HCT116 (cell line): Measurements from ENCODE around the gene SCN4B. TPM values are rescaled to one million over a fixed set of nuclear protein-coding genes. Genes with fewer than 3 reads are reported as not detected.

ENCODE experiments used
- ATAC-seq: fragments of 200-7000 bp; cut with Tn5 transposase; 2 replicates; pipeline ENCODE4 v1.9.1; 2020; ENCODE audit warnings: mild to moderate bottlenecking, moderate library complexity
- BruUV-seq: library from RNA; stranded (reverse); fragments of 400-500 nt; replicated peaks from 2 replicates; lab custom pipeline; 2021; lab: Mats Ljungman, UMichigan
- CTCF ChIA-PET: fragments of 300-600 bp; sonication (Branson Sonifier 250); formaldehyde crosslinking; loops from one replicate; lab custom pipeline; 2021; ENCODE audit warnings: antibody characterized with exemption; lab: Charles Lee
- POLR2A ChIA-PET: fragments of 300-600, 350-600 bp; sonication (Branson Sonifier 250); formaldehyde crosslinking; loops from one replicate; lab custom pipeline; 2021; ENCODE audit warnings: antibody characterized with exemption; lab: Charles Lee
- RAD21 ChIA-PET, 2 experiments: fragments of 300-600 bp; sonication (Branson Sonifier 250); formaldehyde crosslinking; loops; one replicate each; lab custom pipeline; 2023; ENCODE audit warnings: low total read pairs in 2 of 2; ENCODE audit not compliant: uncharacterized antibody in 2 of 2, unreplicated experiment in 2 of 2, low non-redundant PET in 1 of 2; lab: Charles Lee
- DNase-seq: peaks from one replicate; pipeline ENCODE4 v3.0.0-alpha.2; 2010; ENCODE audit warnings: low read depth, low spot score
- H2AFZ ChIP-seq: fragments of 200-600 bp; shearing (Covaris generic), sonication (generic); 2 replicates; pipeline ENCODE4 v1.6.1; 2017; ENCODE audit warnings: low read depth, mixed run types, mixed read lengths, antibody characterized with exemption, low read length; ENCODE audit not compliant: poor library complexity, severe bottlenecking
- H3K27ac ChIP-seq: 2 replicates; pipeline ENCODE4 v1.5.1; 2012; ENCODE audit warnings: low read depth, low read length
- H3K27me3 ChIP-seq: fragments of 200-600 bp; sonication (generic); 2 replicates; pipeline ENCODE4 v1.6.1; 2016; ENCODE audit warnings: mixed run types, low read length, mixed read lengths; ENCODE audit not compliant: insufficient read depth
- H3K36me3 ChIP-seq, 2 experiments: fragments of 200-500 bp in 1 of 2; fragments of 200-600 bp in 1 of 2; sonication (Bioruptor generic) in 1 of 2; sonication (generic) in 1 of 2; 2 replicates each; pipeline versions ENCODE4 v1.5.1 to v1.6.1; 2014 to 2016; ENCODE audit warnings: low read length in 2 of 2, inconsistent platforms in 1 of 2, mixed read lengths in 1 of 2, mixed run types in 1 of 2; ENCODE audit not compliant: insufficient read depth in 2 of 2, control insufficient read depth in 1 of 2
- H3K4me1 ChIP-seq, 2 experiments: fragments of 200-600 bp in 1 of 2; sonication (generic) in 1 of 2; 2 replicates each; pipeline versions ENCODE4 v1.5.1 to v1.6.1; 2012 to 2017; ENCODE audit warnings: low read length in 2 of 2, inconsistent platforms in 1 of 2, mild to moderate bottlenecking in 1 of 2, mixed read lengths in 1 of 2, mixed run types in 1 of 2, moderate library complexity in 1 of 2; ENCODE audit not compliant: insufficient read depth in 2 of 2, control insufficient read depth in 1 of 2
- H3K4me2 ChIP-seq: fragments of 200-600 bp; sonication (generic); 2 replicates; pipeline ENCODE4 v1.6.1; 2017; ENCODE audit warnings: mixed run types, low read length, mixed read lengths
- H3K4me3 ChIP-seq, 2 experiments: fragments of 200-600 bp in 1 of 2; sonication (generic) in 1 of 2; replicated peaks in 1 of 2; 2 replicates each; pipeline ENCODE4 v1.5.1; 2011 to 2016; ENCODE audit warnings: low read length in 2 of 2, control low read depth in 1 of 2, low read depth in 1 of 2, mild to moderate bottlenecking in 1 of 2, mixed read lengths in 1 of 2, mixed run types in 1 of 2
- H3K79me2 ChIP-seq: fragments of 200-600 bp; sonication (generic); 2 replicates; pipeline ENCODE4 v1.6.1; 2017; ENCODE audit warnings: mild to moderate bottlenecking, mixed run types, low read length, moderate library complexity, mixed read lengths; ENCODE audit not compliant: insufficient read depth
- H3K9ac ChIP-seq: fragments of 200-600 bp; sonication (generic); 2 replicates; pipeline ENCODE4 v1.6.1; 2016; ENCODE audit warnings: low read length, mixed read lengths
- H3K9me2 ChIP-seq: fragments of 200-600 bp; sonication (generic), shearing (Covaris generic); 2 replicates; pipeline ENCODE4 v1.6.1; 2017; ENCODE audit warnings: mixed run types, mild to moderate bottlenecking, moderate library complexity; ENCODE audit not compliant: insufficient read depth
- H3K9me3 ChIP-seq, 2 experiments: fragments of 200-500 bp in 1 of 2; fragments of 200-600 bp in 1 of 2; sonication (Bioruptor generic) in 1 of 2; sonication (generic) in 1 of 2; 2 replicates each; pipeline ENCODE4 v1.6.1; 2014 to 2017; ENCODE audit warnings: low read length in 2 of 2, mixed read lengths in 2 of 2, inconsistent platforms in 1 of 2, low read depth in 1 of 2, mild to moderate bottlenecking in 1 of 2, mixed run types in 1 of 2, moderate library complexity in 1 of 2; ENCODE audit not compliant: control insufficient read depth in 1 of 2, insufficient read depth in 1 of 2
- H4K20me1 ChIP-seq: fragments of 200-600 bp; sonication (generic), shearing (Covaris generic); 2 replicates; pipeline ENCODE4 v1.6.1; 2017; ENCODE audit warnings: mixed run types, mild to moderate bottlenecking, moderate library complexity; ENCODE audit not compliant: insufficient read depth
- CBX3 ChIP-seq: IDR thresholded peaks from 2 replicates; pipeline ENCODE4 v1.6.1; 2012; ENCODE audit warnings: low read depth
- EGR1 ChIP-seq: IDR thresholded peaks from 2 replicates; pipeline ENCODE4 v1.6.1; 2012; ENCODE audit warnings: low read depth
- EZH2 ChIP-seq: fragments of 200-600 bp; sonication (generic); IDR thresholded peaks from 2 replicates; pipeline ENCODE4 v1.6.1; 2017; ENCODE audit warnings: antibody characterized with exemption, mixed run types
- FOSL1 ChIP-seq: IDR thresholded peaks from 2 replicates; pipeline ENCODE4 v1.6.1; 2012; ENCODE audit warnings: low read depth
- JUND ChIP-seq: IDR thresholded peaks from 2 replicates; pipeline ENCODE4 v1.6.1; 2012
- POLR2AphosphoS5 ChIP-seq: IDR thresholded peaks from 2 replicates; pipeline ENCODE4 v1.6.1; 2011; ENCODE audit warnings: mild to moderate bottlenecking, low read depth, low read length, moderate library complexity
- SP1 ChIP-seq: IDR thresholded peaks from 2 replicates; pipeline ENCODE4 v1.6.1; 2012; ENCODE audit warnings: low read depth
- TCF7L2 ChIP-seq: IDR thresholded peaks from 2 replicates; pipeline ENCODE4 v1.7.0; 2011; ENCODE audit warnings: borderline replicate concordance, inconsistent platforms; ENCODE audit not compliant: insufficient read depth, insufficient read length; ENCODE audit errors: extremely low read depth
- intact Hi-C: fragments of 100-400 bp; cut with micrococcal nuclease; formaldehyde crosslinking; loops from 2 replicates; pipeline ENCODE4 v1.10.0; 2022
- total RNA-seq: library from RNA; stranded (reverse); gene quantifications from one replicate; pipeline ENCODE4 v1.2.1, GENCODE V29; 2021; ENCODE audit not compliant: unreplicated experiment
- TF ChIP-seq, protein P1 (sequence below): IDR thresholded peaks from 2 replicates; pipeline ENCODE4 v1.6.1; 2012
- TF ChIP-seq, protein P2 (sequence below), 3 experiments: fragments of 200-600 bp in 1 of 3; sonication (generic) in 1 of 3; IDR thresholded peaks in 2 of 3; conservative IDR thresholded peaks in 1 of 3; 2 replicates each; pipeline ENCODE4 v1.5.1; 2012 to 2017; ENCODE audit warnings: low read depth in 2 of 3, low read length in 2 of 3, antibody characterized with exemption in 1 of 3, borderline replicate concordance in 1 of 3, control low read depth in 1 of 3, mild to moderate bottlenecking in 1 of 3, mixed read lengths in 1 of 3, mixed run types in 1 of 3, moderate library complexity in 1 of 3; ENCODE audit not compliant: insufficient read depth in 1 of 3
- TF ChIP-seq, protein P3 (sequence below): IDR thresholded peaks from 2 replicates; pipeline ENCODE4 v1.6.1; 2011; ENCODE audit warnings: mild to moderate bottlenecking, low read length, moderate library complexity; ENCODE audit not compliant: insufficient replicate concordance; ENCODE audit errors: extremely low read depth
- TF ChIP-seq, protein P4 (sequence below): IDR thresholded peaks from 2 replicates; pipeline ENCODE4 v1.6.1; 2012

SCN4B gene
- total RNA-seq, 1 experiment from 2014 or later = 0.32 TPM

DNA sequence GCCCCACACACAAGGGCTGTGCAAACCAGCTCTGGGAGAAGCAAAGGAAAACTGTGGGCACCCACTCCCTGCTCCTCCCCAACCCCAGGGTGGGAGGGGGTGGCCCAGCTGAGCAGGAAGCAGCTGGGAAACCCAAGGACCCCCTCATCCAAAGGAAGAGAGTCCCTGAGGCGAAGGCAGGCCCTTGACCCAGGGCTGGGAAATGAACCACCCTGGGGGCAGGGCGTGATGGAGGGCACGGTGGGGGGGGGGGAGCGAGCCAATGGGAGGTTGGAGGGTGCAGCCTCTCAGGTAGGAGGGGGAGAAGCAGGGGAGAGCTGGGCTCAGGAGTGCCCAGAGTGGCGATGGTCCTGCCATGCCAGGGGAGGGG is 16.8 kb downstream of the SCN4B start:
- Histone ChIP-seq H3K9me2 (no peaks in the 10 kb centered on the region), H3K79me2 (no peaks in the 10 kb centered on the region)
- TF ChIP-seq SP1 (no peak), JUND (no peak), FOSL1 (no peak), EZH2 (no peak), EGR1 (no peak)
- TF ChIP-seq, protein P1, sequence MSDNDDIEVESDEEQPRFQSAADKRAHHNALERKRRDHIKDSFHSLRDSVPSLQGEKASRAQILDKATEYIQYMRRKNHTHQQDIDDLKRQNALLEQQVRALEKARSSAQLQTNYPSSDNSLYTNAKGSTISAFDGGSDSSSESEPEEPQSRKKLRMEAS = no peak
- TF ChIP-seq, protein P2, sequence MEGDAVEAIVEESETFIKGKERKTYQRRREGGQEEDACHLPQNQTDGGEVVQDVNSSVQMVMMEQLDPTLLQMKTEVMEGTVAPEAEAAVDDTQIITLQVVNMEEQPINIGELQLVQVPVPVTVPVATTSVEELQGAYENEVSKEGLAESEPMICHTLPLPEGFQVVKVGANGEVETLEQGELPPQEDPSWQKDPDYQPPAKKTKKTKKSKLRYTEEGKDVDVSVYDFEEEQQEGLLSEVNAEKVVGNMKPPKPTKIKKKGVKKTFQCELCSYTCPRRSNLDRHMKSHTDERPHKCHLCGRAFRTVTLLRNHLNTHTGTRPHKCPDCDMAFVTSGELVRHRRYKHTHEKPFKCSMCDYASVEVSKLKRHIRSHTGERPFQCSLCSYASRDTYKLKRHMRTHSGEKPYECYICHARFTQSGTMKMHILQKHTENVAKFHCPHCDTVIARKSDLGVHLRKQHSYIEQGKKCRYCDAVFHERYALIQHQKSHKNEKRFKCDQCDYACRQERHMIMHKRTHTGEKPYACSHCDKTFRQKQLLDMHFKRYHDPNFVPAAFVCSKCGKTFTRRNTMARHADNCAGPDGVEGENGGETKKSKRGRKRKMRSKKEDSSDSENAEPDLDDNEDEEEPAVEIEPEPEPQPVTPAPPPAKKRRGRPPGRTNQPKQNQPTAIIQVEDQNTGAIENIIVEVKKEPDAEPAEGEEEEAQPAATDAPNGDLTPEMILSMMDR (IDR thresholded peaks at IDR 0.05 in 2 of 3, conservative IDR thresholded peaks at IDR 0.05 in 1 of 3; ENCODE audit: borderline replicate concordance in 1 of 3, insufficient read depth in 1 of 3, low read depth in 2 of 3, low read length in 2 of 3) = no peak
- TF ChIP-seq, all 23 proteins: peak for 0
- H3K9ac ChIP-seq = no peak overlapping the region
- RAD21 ChIA-PET = no interaction called here
- no peak for ATAC-seq
- intact Hi-C loops = no loop called here
- H3K9me3 ChIP-seq = no peaks in the 10 kb centered on the region
- no peak for DNase-seq
- no peak overlapping the region for H3K4me2 ChIP-seq
- no peaks in the 10 kb centered on the region for H3K4me1 ChIP-seq
- H2AFZ ChIP-seq = no peak overlapping the region
- H3K4me3 ChIP-seq = no peak overlapping the region
- no peaks in the 10 kb centered on the region for H3K36me3 ChIP-seq
- CTCF ChIA-PET = no interaction called here
- no peak overlapping the region for H3K27ac ChIP-seq
- H4K20me1 ChIP-seq = no peaks in the 10 kb centered on the region
- POLR2A ChIA-PET = no interaction called here
- no TSS peak for BruUV-seq
- H3K27me3 ChIP-seq = no peaks in the 10 kb centered on the region

DNA sequence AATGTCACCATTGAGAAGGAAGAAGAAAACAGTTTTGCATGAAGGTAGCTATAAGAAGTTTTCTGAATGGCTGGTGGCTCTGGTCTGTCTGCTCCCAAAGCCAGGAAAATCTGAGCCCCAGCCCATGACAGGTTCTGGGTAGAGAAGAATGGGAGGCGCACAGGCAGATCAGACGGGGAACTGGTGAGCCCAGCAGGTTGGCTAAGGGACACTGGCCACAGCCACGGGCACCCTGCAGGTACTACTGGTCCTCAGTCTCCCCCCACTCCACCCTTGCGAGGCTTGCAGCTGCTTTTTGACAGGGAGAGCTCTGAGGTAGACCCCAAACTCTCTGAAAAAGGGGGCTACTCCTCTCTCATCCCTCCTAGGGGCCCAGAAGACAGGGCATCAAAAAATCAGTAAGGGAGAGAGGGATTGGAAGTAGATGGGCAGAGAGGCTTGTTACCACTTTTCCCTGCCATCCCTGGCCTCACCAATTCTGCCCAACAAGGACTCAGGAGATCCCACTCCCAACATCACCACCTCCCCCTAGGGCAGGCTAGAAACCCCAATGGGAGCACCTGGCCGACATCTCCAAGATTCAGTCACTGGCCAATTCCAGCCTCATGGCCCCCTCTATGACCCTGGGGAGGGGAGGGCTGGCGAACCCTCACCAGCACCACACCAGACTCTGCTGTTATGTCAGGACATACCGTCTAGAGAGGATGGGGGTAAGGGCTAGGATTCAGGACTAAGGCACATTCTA is 17.4 kb downstream of the SCN4B start:
- H3K4me1 ChIP-seq = no peaks in the 10 kb centered on the region
- RAD21 ChIA-PET = no interaction called here
- H3K27me3 ChIP-seq = no peaks in the 10 kb centered on the region
- DNase-seq (no peak), ATAC-seq (no peak)
- no peaks in the 10 kb centered on the region for H3K9me3 ChIP-seq
- intact Hi-C loops = no loop called here
- H3K9me2 ChIP-seq = no peaks in the 10 kb centered on the region
- no TSS peak for BruUV-seq
- no peak overlapping the region for H3K4me3 ChIP-seq
- H3K4me2 ChIP-seq = no peak overlapping the region
- H2AFZ ChIP-seq = no peak overlapping the region
- H3K27ac ChIP-seq = no peak overlapping the region
- H4K20me1 ChIP-seq = no peaks in the 10 kb centered on the region
- no peak overlapping the region for H3K9ac ChIP-seq
- H3K79me2 ChIP-seq = no peaks in the 10 kb centered on the region
- H3K36me3 ChIP-seq = no peaks in the 10 kb centered on the region
- CTCF ChIA-PET = no interaction called here
- POLR2A ChIA-PET = no interaction called here
- TF ChIP-seq CBX3 = no peak
- TF ChIP-seq SP1 = no peak
- TF ChIP-seq, protein P3, sequence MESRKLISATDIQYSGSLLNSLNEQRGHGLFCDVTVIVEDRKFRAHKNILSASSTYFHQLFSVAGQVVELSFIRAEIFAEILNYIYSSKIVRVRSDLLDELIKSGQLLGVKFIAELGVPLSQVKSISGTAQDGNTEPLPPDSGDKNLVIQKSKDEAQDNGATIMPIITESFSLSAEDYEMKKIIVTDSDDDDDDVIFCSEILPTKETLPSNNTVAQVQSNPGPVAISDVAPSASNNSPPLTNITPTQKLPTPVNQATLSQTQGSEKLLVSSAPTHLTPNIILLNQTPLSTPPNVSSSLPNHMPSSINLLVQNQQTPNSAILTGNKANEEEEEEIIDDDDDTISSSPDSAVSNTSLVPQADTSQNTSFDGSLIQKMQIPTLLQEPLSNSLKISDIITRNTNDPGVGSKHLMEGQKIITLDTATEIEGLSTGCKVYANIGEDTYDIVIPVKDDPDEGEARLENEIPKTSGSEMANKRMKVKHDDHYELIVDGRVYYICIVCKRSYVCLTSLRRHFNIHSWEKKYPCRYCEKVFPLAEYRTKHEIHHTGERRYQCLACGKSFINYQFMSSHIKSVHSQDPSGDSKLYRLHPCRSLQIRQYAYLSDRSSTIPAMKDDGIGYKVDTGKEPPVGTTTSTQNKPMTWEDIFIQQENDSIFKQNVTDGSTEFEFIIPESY = no peak
- no peak for TF ChIP-seq POLR2AphosphoS5
- TF ChIP-seq TCF7L2 = no peak
- TF ChIP-seq, protein P4, sequence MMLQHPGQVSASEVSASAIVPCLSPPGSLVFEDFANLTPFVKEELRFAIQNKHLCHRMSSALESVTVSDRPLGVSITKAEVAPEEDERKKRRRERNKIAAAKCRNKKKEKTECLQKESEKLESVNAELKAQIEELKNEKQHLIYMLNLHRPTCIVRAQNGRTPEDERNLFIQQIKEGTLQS = no peak
